ENCODE measurements around the gene NUDT21. TPM values are rescaled to one million over a fixed set of nuclear protein-coding genes. Genes with fewer than 3 reads are reported as not detected.
"Not testable (repeated sequence)": the region's sequence is repeated elsewhere in the genome, so short reads cannot be mapped to it uniquely, and the experiment has no call there.

Gene NUDT21
- 102 and 147 TPM in 2 replicates for total RNA-seq

GRCh38 chr16:56450986-56451752, at the start of gene NUDT21, which contains the start of gene OGFOD1:
TSS of gene NUDT21 (minus strand) at chr16:56451332. CDS start at chr16:56451202, 130 bp downstream.
TSS of gene OGFOD1 (plus strand) at chr16:56451554. CDS start at chr16:56451613, 59 bp downstream.
- peak; percentile 98 for DNase-seq

DNA sequence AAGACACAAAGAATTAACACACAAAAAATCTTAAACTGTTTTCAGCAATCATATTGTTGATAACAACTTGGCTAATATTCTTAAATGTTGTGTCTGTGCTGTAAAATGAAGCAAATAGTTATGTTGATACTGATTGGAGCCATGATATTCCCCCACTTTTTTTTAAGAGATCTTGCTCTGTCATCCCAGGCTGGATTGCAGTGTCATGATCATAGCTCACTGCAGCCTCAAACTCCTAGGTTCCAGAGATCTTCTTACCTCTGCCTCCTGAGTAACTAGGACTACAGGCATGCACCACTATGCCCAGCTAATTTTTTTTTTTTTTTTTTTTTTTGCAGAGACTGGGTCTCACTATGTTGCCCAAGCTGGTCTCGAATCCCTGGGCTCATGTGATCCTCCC, 42.7 kb upstream of the NUDT21 start:
- DNase-seq: no peak

GRCh38 chr16:56493126-56493525, 42.0 kb upstream of the NUDT21 start:
- no peak for DNase-seq

- no peak for DNase-seq
Observed at GRCh38 chr16:56491657-56492261, 40.6 kb upstream of the NUDT21 start.

- DNase-seq: not testable (repeated sequence)
Observed at GRCh38 chr16:56488868-56489267, 37.7 kb upstream of the NUDT21 start.

DNA sequence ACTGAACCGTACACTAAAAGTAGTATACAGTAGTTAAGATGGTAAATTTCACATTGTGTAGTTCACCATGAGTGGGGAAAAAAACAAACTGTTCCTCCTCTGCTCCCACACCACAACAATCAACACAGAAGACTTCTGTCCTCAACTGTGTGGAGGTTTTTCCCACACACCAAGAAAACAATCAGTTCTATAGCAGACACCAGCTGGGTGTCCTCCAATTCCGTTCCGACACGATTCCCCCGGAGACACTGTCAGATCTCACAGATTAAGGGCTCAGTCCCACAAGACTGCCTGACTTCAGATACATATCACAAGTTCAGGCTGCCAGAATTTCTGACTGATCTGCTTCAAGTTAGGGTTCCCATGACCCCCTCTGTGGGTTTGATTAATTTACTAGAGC, 36.9 kb upstream of the NUDT21 start:
- DNase-seq: no peak

GRCh38 chr16:56483394-56483793, 32.3 kb upstream of the NUDT21 start:
- DNase-seq: no peak

- no peak for DNase-seq
Observed at GRCh38 chr16:56482683-56483236, 31.6 kb upstream of the NUDT21 start.

DNA sequence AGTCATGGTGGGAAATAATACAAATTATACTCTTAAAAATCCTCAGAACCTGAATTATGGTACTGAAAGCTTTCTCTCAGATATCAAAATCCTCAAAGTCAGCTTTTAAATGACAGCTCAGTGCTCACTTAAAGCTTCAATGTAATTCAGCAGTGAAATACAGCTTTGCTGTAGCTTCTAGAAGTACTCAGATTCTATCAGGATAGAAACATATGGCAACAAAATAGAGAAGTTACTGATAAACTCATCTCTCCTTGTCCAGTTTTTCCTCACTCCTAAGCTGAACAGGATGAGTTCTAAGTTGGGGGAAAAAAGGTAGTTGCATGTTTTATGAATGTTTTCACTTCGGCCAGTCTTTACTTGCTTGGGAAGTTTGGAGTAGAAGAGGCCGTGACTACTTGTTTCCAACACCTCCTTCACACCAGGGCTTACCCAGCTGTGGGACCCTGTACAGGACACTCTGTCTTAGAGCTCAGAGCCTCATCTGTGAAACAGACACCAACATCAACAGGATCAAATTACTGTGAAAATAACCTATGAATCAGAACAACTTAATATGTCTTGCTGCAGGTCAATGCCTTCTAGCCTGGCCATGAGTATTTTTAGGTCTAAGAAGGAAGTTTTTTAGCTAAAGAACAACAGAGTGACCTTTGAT, 30.5 kb upstream of the NUDT21 start:
- no peak for DNase-seq

- no peak for DNase-seq
Observed at GRCh38 chr16:56480776-56481467, 29.8 kb upstream of the NUDT21 start.

DNA sequence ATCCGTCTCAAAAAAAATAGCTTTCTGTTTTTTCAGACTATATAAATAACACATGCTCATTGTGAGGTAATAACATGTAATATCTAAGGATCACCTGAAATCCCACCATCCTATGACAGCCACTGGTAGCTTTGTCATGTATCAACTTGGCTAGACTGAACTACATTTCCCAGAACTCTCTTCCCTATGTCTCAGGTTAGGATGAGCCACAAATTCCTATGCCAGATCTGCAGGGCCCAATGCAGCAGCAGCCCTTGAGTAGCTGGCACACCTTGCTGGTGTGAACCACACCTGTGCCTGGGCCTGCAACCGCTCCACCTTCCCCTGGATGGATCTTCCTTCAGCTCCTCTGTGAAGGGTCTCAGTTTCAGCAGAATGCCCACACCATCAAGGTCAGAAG, 28.3 kb upstream of the NUDT21 start:
- DNase-seq: no peak

DNA sequence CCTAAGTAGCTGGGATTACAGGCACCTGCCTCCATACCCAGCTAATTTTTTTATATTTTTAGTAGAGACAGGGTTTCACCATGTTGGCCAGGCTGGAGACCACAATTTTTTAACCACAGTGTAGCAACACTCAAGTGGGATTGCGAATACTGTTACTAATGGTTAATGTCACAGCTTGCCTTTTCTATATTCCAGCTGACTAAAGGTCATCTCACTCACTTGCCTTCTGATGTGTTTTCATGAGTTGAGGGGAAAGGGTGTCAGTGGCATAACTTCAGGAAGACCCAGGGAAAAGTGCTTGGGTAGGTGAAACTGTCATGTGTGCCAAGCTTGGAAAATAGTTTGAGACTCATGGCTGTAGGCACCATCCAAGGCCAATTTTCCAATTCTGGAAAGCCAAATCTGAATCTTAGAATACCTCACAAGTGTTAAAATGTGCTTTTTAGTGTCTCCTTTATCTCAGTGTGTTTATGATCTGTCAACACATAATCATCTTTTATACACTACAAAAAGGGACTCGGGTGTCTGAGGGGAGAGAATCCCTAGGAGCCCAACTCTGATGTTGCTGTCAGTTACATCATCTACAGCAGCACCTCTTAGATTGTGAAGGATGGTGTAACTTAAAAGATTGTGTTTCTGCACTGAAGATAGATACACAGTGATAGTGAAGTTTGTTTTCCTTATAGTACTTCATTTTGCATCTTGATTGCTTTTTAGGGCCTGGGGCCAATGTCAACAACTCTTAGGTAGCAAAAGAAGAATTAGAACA, 27.3 kb upstream of the NUDT21 start:
- no peak for DNase-seq

DNA sequence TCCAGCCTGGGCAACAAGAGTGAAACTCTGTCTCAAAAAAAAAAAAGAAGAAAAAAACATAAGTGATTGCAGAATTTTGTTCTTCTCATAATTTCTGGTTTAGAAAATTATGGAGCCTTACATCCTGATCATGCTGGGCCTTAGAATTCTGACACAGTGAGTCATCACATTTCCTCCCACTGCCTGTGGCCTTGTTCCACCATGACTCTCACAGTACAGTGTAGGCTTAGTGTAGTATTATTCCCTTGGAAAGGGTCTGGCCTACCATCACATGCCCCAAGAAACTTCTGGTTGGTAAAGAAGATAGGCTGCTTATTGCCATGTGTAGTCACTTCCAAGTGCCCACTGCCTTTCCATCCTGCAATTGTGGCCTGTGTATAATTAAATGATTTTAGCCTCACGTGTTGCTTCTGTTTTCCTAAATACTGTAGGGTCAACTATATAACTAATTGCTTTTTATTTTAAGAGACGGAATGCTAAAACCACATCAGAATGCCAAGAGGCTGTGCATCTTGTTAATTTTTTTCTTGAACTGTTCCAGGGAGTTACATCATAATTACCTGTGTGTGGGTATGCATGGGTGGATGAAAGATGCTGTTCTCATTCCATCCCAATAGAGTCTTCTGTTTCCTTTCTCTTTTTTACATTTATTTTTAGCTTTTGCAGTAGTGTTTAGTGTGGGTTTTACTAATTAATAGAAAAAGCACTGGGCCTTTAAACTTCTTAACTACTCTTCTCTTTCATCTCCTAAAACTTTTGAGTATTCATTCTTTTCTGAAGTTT, 26.2 kb upstream of the NUDT21 start:
- peak; percentile 86 for DNase-seq

- no peak for DNase-seq
Observed at GRCh38 chr16:56475201-56475600, 24.1 kb upstream of the NUDT21 start.

DNA sequence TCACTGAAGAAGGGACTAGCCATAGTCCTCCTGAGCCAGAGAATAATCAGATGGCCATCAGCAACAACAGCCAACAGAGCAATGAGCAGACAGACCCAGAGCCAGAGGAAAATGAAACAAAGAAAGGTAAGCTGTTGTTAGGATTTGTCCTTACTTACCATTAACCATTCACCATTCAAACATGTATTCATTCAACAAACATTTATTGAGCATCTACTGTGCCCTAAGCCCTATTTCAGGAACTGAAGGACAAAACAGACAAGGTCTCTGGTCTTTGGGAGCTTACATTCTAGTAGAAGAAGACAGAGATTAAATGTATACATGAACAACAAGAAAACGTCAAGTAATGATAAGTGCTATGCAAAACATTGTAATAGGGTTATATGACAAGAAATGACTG, 19.5 kb upstream of the NUDT21 start:
- DNase-seq: no peak

DNA sequence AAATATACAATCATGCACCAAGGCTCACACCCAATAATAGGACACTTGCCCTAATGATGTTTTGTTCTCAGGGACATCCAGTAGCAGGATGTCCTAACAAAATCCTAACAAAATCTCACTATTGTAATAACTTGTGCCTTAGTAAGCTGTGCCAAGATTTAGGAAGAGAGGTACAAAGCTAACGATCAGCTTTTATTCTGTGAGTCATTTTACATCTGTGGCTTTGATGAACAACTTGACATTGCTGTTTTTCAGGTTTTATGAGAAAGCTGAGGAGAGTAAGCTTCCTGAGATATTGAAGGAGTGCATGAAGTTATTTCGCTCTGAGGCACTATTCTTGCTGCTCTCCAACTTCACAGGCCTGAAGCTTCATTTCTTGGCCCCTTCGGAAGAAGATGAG, 19.1 kb upstream of the NUDT21 start:
- DNase-seq: no peak

GRCh38 chr16:56469748-56470147, 18.6 kb upstream of the NUDT21 start:
- no peak for DNase-seq

GRCh38 chr16:56468800-56469199, 17.7 kb upstream of the NUDT21 start:
- DNase-seq: no peak

- no peak for DNase-seq
Observed at GRCh38 chr16:56466344-56466743, 15.2 kb upstream of the NUDT21 start.

DNA sequence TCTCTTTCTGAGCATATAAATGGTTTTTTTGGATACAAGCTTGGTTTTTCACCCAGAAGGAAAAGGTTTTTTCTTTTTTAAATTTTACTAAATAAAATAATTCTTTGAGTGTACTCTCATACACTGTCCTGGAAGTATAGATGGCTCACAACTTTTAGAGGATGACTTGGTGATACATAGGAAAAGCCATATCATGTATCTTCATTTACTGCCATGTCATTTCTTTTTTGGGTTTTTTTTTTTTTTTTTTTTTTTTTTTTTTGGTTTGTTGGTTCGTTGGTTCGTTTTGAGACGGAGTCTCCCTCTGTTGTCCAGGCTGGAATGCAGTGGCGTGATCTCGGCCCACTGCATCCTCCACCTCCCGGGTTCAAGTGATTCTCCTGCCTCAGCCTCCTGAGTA, 12.0 kb upstream of the NUDT21 start:
- no peak for DNase-seq
